ENCODE measurements around the gene CCDC43.
"Not testable (repeated sequence)": the region's sequence is repeated elsewhere in the genome, so short reads cannot be mapped to it uniquely, and the experiment has no call there.

The CCDC43 gene, protein sequence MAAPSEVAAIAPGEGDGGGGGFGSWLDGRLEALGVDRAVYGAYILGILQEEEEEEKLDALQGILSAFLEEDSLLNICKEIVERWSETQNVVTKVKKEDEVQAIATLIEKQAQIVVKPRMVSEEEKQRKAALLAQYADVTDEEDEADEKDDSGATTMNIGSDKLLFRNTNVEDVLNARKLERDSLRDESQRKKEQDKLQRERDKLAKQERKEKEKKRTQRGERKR

DNA sequence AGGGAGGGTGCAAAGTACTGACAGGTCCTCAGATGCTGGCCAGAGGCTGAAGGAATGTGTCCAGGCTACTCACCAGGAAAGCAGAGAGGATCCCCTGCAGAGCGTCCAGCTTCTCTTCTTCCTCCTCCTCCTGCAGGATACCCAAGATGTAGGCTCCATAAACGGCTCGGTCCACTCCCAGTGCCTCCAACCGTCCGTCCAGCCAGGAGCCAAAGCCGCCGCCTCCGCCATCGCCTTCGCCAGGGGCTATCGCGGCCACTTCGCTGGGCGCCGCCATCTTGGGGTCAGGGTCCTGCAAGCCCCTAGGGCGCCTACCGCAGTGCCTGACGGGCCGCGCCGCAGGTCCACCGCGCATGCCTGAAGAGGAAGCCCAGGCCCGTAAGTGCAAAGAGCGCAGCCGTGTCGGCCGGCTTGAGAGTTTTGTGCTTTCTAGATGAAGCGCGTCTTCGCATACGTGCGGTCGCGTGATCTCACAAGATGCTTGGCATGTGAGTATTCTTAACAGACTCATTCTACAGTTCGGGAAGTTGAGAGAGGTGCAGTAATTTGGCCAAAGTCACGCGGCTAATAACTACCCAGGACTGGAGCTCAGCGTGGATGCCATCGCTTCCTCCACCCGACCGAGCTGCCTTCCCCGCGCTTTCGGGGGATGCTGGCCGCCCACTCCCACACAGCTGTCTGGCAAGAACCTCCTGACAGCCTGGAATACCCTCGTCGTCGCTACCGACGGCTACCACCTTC, at the start of gene CCDC43:
TSS of gene CCDC43 (minus strand) at position 300 of the 741 bp plus-strand sequence. CDS start at position 277, 23 bp downstream.
- peak; percentile 92 for DNase-seq

DNA sequence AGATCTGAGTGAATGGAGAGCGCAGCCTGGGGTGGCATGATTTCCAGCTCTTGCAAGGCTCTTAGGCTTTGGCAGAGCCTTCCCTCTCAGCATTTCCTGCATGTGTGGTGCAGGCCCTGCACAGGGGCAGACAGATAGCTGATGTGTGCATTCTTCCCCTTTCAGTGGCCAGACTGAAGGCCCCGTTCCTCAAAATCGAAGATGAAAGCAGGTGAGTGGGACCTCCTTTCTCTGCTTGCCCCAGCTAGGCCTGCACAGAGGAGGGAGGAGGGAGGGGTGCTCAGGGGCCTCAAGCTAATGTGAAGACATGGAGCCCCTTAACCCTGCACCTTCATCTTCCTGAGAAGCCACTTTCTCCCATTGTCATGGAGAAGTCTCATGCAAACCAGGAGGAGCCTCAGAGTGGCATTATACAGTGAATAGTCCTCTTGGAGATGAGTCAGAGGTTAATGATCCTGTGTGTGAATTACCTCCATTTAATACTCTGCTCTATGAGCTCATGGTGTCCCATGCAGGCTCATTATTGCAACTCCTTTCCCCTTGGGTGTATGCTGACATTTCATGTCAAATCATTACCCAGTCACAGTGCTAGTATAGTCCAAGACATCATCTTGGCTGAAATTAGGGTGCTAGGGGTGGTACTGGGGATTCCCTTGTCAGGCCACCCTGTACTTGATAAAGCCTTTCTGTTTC, 48.8 kb upstream of the CCDC43 start:
- peak; percentile 7 for DNase-seq

DNA sequence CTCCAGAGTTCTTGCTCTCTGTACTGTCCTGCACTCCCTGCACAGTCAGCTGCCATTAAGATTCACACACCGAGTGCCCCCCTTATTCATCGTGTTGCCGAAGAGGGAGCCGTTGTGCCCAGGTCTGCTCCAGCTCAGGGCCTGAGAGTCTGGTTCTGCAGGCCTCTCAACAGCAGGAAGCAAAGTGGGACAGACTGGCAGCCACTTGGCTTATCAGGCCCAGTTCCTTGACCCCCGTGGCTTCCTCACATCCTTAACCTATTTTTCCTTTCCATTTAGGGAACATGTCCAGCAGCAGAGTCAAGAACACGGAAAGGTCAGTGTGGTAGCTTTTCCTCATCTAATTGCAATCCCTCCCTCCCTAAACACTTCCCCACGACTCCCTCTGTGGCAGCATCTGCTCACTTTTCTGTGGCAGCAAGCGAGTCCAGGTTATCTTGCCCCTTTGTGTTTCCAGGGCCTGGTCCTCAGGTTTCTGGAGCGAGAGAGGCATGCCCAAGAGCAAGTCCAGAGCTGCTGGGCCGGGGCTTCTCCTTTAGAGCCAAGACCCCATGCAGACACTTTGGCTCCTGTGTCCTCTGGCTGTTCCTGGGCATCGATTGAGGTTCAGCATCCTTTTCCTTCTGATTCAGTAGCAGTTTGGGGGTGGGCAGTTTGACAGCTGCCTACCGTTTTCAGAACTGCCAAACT, 47.1 kb upstream of the CCDC43 start:
- DNase-seq, result no peak

DNA sequence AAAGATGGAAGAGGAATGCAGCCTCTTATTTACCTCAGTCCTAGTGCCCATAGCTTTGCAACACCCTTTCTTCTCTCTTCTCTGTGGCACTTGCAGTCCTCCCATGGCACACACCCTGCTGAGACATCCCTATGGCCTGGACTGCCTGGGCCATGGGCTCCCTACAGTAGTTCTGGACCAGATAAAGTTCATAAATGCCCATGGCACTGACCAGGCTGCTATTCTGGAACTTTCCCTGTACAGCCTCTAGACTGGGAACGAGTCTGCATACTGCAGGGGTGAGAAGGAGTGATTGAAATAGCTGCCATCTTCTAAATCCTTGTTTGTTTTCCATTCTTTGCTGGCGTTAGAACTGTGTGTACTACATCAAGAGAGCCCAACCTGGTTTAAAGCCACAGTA, 44.7 kb upstream of the CCDC43 start:
- DNase-seq, result no peak

DNA sequence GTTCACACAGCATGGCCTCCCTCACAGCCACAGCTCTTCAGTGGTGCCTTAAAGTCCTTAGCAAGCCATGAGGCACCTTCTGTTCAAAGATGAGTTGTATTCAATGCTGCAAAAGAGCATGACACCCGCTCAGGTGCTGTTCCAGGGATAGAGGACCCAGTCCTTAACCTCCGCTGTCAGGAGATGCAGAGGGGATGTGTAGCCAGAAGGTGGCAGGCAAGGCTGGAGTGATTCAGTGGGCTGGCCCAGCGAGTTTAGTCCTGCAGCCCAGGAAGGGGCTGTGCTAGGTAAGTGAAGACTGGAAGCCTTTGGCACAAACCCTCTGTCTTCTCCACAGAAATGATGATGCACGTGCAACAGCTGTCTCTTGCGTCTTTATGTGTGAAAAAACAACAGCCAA, 44.2 kb upstream of the CCDC43 start:
- DNase-seq, result no peak

DNA sequence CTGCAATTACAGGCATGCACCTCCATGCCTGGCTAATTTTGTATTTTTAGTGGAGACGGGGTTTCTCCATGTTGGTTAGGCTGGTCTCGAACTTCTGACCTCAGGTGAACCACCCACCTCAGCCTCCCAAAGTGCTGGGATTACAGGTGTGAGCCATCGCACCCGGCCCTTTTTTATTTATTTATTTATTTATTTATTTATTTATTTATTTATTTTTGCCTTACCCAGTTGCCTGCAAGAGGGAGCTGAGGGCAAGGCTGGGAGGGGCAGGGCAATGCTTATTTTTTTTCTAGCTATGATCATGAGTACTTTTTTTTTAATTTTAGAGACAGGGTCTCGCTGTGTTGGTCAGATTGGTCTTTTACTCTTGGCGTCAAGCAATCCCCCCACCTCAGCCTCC, 36.5 kb upstream of the CCDC43 start:
- not testable (repeated sequence) for DNase-seq

DNA sequence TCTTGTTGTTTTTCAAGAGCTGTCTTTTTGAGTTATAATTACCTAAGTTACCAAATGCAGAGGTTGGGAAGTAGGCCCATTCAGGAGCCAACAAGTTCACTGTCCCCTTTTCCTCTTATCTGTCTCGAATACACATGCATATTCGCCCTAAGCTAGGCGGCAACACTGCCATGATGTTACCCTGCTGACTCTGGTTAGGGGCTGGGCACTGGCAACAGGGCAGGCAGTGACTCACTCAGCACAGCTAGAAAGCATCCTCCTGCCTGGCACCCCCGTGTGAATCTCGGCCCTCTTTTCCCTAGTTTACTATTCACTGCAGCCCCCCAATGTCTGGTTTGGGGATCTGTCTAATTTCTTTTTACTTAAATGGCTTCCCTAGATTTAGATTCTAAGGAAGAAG, 32.7 kb upstream of the CCDC43 start:
- no peak for DNase-seq

DNA sequence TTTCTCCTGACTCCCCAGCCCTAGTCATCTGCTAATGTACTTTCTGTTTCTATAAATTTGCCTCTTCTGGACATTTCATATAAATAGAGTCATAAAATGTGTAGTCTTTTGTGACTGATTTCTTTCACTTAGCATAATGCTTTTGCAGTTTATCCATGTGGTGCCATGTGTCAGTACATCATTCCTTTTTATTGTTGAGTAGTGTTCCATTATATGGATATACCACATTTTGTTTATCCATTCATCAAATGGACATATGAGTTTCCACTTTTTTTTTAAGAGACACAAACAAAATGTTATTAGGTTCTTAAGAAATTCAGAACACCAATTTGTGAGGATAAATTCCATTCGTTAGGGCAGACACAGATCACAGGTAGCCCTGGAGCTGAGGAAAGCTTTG, 29.9 kb upstream of the CCDC43 start:
- no peak for DNase-seq

DNA sequence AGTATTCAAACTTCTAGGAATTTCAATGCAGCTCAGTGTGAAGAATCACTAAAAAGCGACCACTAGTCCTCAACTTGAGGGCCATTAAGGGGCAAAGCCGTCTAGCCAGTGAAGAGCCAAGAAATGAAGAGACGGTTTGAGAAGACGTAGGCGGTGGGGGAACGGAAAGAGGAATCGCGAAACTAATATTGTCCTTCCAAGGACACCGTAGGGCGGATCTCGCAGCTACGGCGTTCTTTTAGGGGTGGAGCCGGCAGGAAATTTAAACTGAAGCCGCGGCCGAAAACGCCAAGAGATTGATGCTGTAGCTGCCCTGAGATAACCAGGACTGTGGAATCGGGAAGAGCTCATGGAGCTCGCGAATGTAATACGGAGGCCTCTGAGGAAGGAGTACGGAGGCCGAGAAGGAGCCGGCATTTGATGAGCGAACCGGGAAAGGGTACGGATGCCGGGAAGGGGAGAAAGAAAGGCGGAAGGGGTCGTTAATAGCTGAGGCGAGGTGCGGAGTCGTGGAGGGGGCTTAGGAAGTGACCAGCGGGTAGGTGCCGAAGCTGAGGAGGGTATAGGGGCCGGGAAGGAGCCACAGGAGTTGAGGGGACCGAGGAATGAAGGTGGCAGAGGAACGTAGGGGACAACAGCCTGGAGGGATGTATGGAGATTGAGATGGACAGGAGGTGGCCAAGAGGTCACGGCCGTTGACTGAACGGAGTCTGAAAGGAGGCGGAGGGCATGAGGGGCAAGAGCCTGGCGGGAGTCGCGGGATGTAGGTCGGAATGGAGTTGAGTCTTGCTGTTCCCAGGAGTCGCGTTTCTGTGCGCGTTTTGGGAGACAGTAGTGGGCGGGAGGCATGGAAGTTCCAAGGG, 19.1 kb upstream of the CCDC43 start, which contains the start of gene DBF4B:
TSS of gene DBF4B (plus strand) at position 265 of the 863 bp plus-strand sequence. CDS start at position 421, 156 bp downstream.
- DNase-seq, result peak; percentile 94

DNA sequence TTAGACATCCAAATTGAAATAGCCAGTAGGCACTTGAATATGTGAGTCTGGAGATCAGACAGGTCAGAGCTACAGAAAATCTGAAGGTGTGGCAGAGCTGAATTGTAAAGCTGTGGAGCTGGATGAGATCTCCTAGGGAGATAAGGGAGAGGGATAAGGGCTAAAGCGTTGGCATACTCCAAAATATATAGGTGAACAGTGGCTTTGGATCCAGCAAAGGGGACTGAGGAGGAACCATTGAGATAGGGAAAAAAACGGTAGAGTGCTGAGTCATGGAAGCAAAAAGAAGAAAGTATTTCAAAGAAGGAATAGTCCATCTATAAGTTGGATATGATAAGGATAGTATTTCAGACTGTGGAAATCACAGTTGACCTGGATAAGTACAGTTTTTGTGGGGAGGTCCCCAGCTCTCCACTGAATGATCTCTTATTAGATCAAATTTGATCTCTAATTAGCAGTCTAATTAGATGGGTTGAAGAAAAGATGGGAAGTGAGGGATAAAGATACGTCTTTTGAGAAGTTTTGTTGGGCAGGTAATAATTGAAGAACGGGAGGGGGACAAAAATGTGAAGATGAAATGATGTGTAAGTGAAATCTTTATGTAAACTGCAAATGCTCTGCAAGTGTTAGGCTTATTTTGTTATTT, 18.3 kb upstream of the CCDC43 start:
- DNase-seq, result peak; percentile 2

DNA sequence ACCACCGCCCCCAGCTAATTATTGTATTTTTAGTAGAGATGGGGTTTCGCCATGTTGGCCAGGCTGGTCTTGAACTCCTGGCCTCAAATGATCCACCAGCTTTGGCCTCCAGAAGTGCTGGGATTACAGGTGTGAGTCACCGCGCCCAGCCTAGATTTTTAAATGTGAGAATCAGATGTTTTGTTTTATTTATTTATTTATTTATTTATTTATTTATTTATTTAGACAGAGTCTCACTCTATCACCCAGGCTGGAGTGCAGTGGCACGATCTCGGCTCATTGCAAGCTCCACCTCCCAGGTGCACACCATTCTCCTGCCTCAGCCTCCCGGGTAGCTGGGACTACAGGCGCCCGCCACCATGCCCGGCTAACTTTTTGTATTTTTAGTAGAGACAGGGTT, 10.7 kb upstream of the CCDC43 start:
- not testable (repeated sequence) for DNase-seq

DNA sequence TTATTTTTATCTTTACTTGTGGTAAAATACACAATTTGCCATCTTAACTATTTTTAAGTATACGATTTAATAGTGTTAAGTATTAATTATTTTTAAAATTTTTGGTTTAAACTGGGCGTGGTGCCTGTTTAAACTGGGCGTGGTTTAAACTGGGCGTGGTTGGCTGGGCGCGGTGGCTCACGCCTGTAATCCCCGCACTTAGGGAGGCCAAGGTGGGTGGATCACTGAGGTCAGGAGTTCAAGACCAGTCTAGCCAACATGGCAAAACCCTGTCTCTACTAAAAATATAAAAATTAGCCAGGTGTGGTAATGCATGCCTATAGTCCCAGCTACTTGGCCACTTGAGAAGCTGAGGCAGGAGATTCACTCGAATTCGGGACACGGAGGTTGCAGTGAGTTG, 4.0 kb upstream of the CCDC43 start:
- DNase-seq, result no peak

DNA sequence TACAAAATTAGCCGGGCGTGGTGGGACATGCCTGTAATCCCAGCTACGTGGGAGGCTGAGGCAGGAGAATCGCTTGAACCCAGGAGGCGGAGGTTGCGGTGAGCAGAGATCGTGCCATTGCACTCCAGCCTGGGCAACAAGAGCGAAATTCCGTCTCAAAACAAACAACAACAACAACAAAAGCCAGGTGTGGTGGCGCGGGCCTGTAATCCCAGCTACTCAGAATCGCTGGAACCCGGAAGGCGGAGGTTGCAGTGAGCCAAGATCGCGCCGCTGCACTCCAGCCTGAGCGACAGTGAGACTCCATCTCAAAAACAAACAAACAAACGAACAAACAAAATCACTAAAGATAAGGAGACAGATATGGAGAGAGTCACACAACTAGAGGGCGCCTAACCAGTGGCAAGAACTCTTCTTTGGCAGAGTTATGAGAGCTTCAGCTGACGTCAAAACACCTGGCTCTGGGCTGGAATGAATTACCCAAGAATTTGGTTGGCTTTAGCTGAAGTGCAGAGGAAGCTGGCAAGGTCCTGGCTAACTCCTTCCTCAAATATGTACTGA, 1.2 kb upstream of the CCDC43 start:
- peak; percentile 15 for DNase-seq

DNA sequence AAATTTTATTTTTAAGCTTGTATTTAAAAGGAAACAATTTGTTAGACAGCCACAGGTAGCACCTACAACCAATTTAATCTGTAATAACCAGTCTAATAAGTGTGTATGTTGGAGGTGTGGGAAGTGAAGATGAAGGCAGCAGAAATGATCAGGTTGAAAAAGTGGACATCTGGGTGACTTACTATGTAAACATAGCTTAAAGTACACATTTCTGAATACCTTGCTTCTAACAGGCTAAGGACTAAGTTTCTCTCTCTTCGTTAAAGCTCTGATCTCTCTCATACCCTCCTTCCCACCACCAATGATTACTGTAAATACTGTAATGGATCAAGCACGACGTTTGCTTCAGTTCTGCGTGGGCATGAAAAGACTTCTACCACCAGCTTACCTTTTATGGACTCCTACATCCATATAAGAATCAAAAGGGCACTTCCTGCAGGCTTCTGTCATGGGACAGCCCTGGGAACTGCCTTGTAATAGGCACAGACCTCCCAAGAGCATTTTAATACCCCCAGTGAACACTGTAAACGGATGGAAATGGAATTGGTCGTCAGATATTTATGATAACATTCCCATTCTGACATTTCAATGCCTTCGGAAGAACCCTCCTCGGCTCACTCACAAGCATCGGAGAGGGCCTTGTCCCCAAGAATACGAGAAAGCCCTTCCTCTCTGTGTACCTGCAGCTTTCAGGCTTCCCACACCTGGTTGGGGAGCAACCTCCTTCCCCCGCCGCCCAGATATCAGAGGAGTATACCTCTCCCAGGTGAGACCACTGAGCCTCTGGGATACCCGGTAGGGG, 700 bp downstream of the CCDC43 start:
- peak; percentile 5 for DNase-seq

DNA sequence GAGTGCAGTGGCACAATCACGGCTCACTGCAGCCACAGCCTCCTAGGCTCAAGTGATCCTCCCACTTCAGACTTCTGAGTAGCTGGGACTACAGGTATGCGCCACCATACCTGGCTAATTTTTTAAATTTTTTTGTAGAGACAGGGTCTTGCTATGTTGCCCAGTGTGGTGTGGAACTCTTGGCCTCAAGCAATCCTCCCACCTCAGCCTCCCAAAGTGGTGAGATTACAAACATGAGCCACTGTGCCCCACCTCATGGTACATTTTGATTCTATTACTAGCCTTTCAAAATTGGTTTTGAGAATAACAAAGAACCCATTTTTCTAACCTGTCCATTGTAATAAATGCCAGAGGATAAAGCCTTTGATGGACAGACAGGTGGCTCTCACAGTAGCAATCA, 1.4 kb downstream of the CCDC43 start:
- no peak for DNase-seq

DNA sequence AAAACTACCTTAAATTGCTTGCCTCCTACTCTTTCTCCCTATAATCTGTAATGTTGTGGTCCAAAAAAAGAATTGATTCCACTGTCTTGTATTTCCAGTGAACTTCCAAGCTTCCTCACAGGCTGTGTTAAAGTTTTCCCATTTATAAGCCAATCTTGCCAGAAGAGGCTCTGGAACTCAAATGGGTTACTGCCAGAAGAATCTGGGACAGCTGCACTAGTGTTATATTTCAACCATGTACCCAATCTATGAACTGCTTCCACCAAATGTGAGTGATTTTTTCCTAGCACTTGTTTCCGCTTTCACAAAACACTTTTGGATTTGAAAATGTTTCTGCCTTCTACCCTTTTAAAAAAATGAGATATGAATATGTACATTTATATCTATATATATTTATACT, 1.8 kb downstream of the CCDC43 start:
- no peak for DNase-seq

DNA sequence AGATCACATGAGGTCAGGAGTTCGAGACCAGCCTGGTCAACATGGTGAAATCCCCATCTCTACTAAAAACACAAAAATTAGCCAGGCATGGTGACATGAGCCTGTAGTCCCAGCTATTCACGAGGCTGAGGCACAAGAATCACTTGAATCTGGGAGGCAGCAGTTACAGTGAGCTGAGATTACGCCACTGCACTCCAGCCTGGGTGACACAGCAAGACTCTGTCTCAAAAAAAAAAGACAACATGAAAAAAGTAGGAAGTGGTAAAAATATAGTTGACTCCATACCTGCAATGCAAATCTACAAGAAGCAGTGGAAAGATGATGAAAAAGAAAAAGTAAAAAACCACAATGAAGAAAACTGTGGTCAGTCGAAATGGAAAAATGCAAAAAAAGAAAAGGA, 6.3 kb downstream of the CCDC43 start:
- peak; percentile 46 for DNase-seq

DNA sequence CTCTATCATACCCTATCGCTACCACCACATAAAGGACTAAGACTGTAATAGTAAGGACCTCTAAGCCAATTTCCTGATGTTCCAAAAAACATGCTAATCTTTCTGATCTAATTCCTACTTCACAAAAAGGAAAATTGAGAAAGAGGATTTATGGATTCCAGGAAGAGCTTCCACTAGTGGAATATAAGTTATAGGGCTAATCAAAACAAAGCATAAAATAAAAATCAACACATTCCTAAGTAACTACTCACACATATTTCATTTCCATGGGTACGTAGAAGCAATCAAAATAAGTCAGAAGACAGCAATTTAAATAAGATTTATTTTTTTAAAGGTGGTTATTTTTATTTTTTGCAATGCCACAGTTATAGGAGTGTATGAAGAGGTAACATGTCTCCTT, 12.4 kb downstream of the CCDC43 start:
- DNase-seq, result no peak

DNA sequence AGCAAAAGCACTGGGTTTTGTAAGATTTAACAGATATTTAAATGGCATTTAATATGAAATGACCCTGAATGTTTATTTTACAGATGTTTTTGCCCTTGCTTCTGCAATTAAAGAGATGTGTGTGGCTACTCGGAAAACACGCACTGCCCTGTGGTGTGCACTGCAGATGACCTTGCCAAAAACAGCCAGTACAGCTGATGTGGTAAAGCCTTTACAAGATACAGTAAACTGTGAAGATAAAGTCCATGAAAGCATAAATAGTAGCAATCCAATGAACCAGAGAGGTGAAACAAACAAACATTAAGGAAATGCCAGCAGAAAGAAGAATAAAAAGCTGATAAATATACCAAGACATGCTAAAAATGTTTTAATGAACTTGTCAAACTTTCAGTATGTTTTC, 15.7 kb downstream of the CCDC43 start:
- DNase-seq, result no peak

DNA sequence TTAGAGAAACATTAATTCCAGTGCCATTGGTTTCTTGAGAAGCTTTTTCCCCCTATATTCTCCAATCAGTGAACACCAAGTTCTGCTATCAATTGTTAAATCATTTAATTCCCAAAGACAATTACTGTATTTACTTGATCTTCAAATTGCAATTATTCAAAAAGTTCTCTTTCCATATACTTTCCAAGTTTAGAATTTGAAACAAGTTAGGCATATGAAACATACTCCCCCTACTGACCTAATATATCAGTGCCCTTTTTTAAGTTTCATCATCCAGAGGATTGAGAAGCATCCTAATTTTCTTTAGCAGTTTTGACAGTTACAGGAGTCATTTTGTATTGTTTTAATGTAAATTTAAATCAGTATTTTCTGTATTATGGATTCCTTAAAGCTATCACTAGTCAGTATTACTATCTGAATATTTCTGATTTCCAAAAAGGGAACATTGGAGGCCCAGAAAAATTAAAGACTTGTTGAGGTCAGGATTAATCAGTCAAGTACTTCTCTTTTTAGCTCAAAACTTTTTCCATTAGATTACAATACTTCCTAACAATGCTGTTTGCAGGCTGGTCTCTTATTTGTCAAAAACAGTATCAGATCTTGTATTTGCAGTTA, 17.0 kb downstream of the CCDC43 start:
- peak; percentile 45 for DNase-seq

Data from inflammatory macrophage treated with lipopolysaccharide for 4 hours (primary cell).